H1 (cell line): Measurements from ENCODE around the gene DDA1. TPM values are rescaled to one million over a fixed set of nuclear protein-coding genes. Genes with fewer than 3 reads are reported as not detected.
A peak's percentile ranks its signal among the peaks of the same experiment; 100 is the strongest.

ENCODE experiments used
- CTCF ChIA-PET: fragments of 300-600 bp; sonication (Branson Sonifier 250); formaldehyde crosslinking; loops from one replicate; lab custom pipeline; 2021; ENCODE audit not compliant: partially characterized antibody; lab: Charles Lee
- POLR2A ChIA-PET: fragments of 300-600 bp; sonication (Branson Sonifier 250); formaldehyde crosslinking; loops from one replicate; lab custom pipeline; 2021; ENCODE audit warnings: inconsistent platforms; ENCODE audit not compliant: partially characterized antibody; lab: Charles Lee
- DNase-seq, 2 experiments: peaks; one replicate each; pipeline versions ENCODE4 v3.0.0 to v3.0.0-alpha.2; 2010 to 2022; ENCODE audit warnings: low spot score in 2 of 2, low read depth in 1 of 2, mixed read lengths in 1 of 2
- FAIRE-seq: peaks from 2 replicates; lab custom pipeline; 2011; peaks lifted over from hg19 to GRCh38; lab: Jason Lieb, UNC
- H2AFZ ChIP-seq: 2 replicates; pipeline ENCODE4 v1.8.1; 2012; ENCODE audit warnings: low read length, inconsistent platforms
- H2AK5ac ChIP-seq: 2 replicates; pipeline ENCODE4 v1.6.1; 2013; ENCODE audit warnings: low read depth, low read length
- H2BK120ac ChIP-seq: replicated peaks from 2 replicates; pipeline ENCODE3; 2013; ENCODE audit warnings: low read depth, low read length, inconsistent platforms
- H2BK12ac ChIP-seq: 2 replicates; pipeline ENCODE4 v1.6.1; 2013; ENCODE audit warnings: low read depth, low read length
- H2BK15ac ChIP-seq: 2 replicates; pipeline ENCODE4 v1.6.1; 2013; ENCODE audit warnings: low read length
- H2BK20ac ChIP-seq: 2 replicates; pipeline ENCODE4 v1.6.1; 2013; ENCODE audit warnings: low read length
- H2BK5ac ChIP-seq: 2 replicates; pipeline ENCODE4 v1.6.1; 2013; ENCODE audit warnings: low read depth, low read length
- H3K14ac ChIP-seq: 2 replicates; pipeline ENCODE4 v1.6.1; 2013; ENCODE audit warnings: inconsistent platforms; ENCODE audit not compliant: insufficient read length
- H3K18ac ChIP-seq: 2 replicates; pipeline ENCODE4 v1.6.1; 2013; ENCODE audit warnings: low read length; ENCODE audit errors: extremely low read depth
- H3K23ac ChIP-seq: 2 replicates; pipeline ENCODE4 v1.6.1; 2013; ENCODE audit warnings: inconsistent platforms; ENCODE audit not compliant: insufficient read length
- H3K23me2 ChIP-seq: 2 replicates; pipeline ENCODE4 v1.6.1; 2013; ENCODE audit warnings: low read depth, low read length
- H3K27ac ChIP-seq: 2 replicates; pipeline ENCODE4 v1.6.1; 2011; ENCODE audit warnings: low read depth, low read length, inconsistent platforms
- H3K27me3 ChIP-seq, 4 experiments: replicated peaks in 1 of 4; 1 replicate in 1 of 4; 2 replicates in 3 of 4; pipeline versions ENCODE4 v1.6.1 to v1.8.1; 2011 to 2013; ENCODE audit warnings: low read length in 3 of 4, mild to moderate bottlenecking in 3 of 4, inconsistent platforms in 2 of 4, mixed read lengths in 2 of 4, moderate library complexity in 1 of 4; ENCODE audit not compliant: control insufficient read depth in 3 of 4, insufficient read depth in 3 of 4; ENCODE audit errors: extremely low read depth in 1 of 4
- H3K36me3 ChIP-seq, 4 experiments: 2 replicates each; pipeline versions ENCODE4 v1.6.1 to v1.8.1; 2011 to 2013; ENCODE audit warnings: mild to moderate bottlenecking in 4 of 4, low read length in 3 of 4, moderate library complexity in 2 of 4, control low read depth in 1 of 4, inconsistent platforms in 1 of 4; ENCODE audit not compliant: insufficient read depth in 4 of 4, control insufficient read depth in 2 of 4
- H3K4ac ChIP-seq: replicated peaks from 2 replicates; pipeline ENCODE3; 2013; ENCODE audit warnings: low read length, low read depth, mixed read lengths, inconsistent platforms; ENCODE audit not compliant: insufficient read length
- H3K4me1 ChIP-seq, 4 experiments: replicated peaks in 1 of 4; 1 replicate in 1 of 4; 2 replicates in 3 of 4; pipeline versions ENCODE4 v1.6.1 to v1.8.1; 2011 to 2013; ENCODE audit warnings: low read length in 3 of 4, inconsistent platforms in 2 of 4, mixed read lengths in 1 of 4; ENCODE audit not compliant: insufficient read depth in 4 of 4, control insufficient read depth in 3 of 4
- H3K4me2 ChIP-seq, 2 experiments: 2 replicates each; pipeline versions ENCODE4 v1.6.1 to v1.8.1; 2011 to 2013; ENCODE audit warnings: low read depth in 2 of 2, low read length in 2 of 2, control low read depth in 1 of 2, inconsistent platforms in 1 of 2, mild to moderate bottlenecking in 1 of 2; ENCODE audit not compliant: insufficient read depth in 1 of 2
- H3K4me3 ChIP-seq, 4 experiments: fragments of 200-600, 300-600 bp in 1 of 4; sonication (generic), shearing (Covaris generic), sonication (Bioruptor Twin) in 1 of 4; 2 replicates each; pipeline versions ENCODE4 v1.5.1 to v1.8.1; 2011 to 2016; ENCODE audit warnings: low read length in 4 of 4, low read depth in 3 of 4, control low read depth in 2 of 4, inconsistent platforms in 2 of 4, mild to moderate bottlenecking in 2 of 4, mixed read lengths in 1 of 4, moderate library complexity in 1 of 4; ENCODE audit not compliant: insufficient read depth in 2 of 4; ENCODE audit errors: extremely low read depth in 1 of 4
- H3K56ac ChIP-seq: replicated peaks from 2 replicates; pipeline ENCODE3; 2013; ENCODE audit warnings: low read depth, mild to moderate bottlenecking, mixed read lengths, low read length, inconsistent platforms; ENCODE audit not compliant: insufficient read length
- H3K79me1 ChIP-seq: 2 replicates; pipeline ENCODE4 v1.6.1; 2013; ENCODE audit warnings: low read depth, low read length, control low read depth
- H3K79me2 ChIP-seq, 2 experiments: 2 replicates each; pipeline versions ENCODE4 v1.6.1 to v1.8.1; 2012 to 2013; ENCODE audit warnings: low read length in 2 of 2, mild to moderate bottlenecking in 2 of 2, inconsistent platforms in 1 of 2; ENCODE audit not compliant: insufficient read depth in 2 of 2, control insufficient read depth in 1 of 2
- H3K9ac ChIP-seq, 4 experiments: replicated peaks in 1 of 4; 1 replicate in 1 of 4; 2 replicates in 3 of 4; pipeline versions ENCODE4 v1.6.1 to v1.8.1; 2011 to 2013; ENCODE audit warnings: low read depth in 3 of 4, low read length in 3 of 4, control low read depth in 2 of 4, mild to moderate bottlenecking in 2 of 4, moderate library complexity in 2 of 4, inconsistent platforms in 1 of 4; ENCODE audit errors: extremely low read depth in 1 of 4
- H3K9me3 ChIP-seq, 2 experiments: 2 replicates each; pipeline versions ENCODE4 v1.6.1 to v1.8.1; 2012 to 2013; ENCODE audit warnings: mild to moderate bottlenecking in 2 of 2, moderate library complexity in 2 of 2, control low read depth in 1 of 2, inconsistent platforms in 1 of 2, low read depth in 1 of 2, low read length in 1 of 2, mixed read lengths in 1 of 2; ENCODE audit not compliant: insufficient read depth in 2 of 2
- H4K20me1 ChIP-seq, 2 experiments: replicated peaks in 1 of 2; 2 replicates each; pipeline versions ENCODE3 to v1.8.1; 2011 to 2013; ENCODE audit warnings: inconsistent platforms in 2 of 2, low read length in 2 of 2, mild to moderate bottlenecking in 1 of 2; ENCODE audit not compliant: insufficient read depth in 2 of 2, control insufficient read depth in 1 of 2
- H4K5ac ChIP-seq: 2 replicates; pipeline ENCODE4 v1.6.1; 2013; ENCODE audit warnings: low read length, low read depth, mixed read lengths, inconsistent platforms; ENCODE audit not compliant: insufficient read length
- H4K8ac ChIP-seq: 2 replicates; pipeline ENCODE4 v1.8.0; 2013; ENCODE audit warnings: mild to moderate bottlenecking, moderate library complexity, low read length, inconsistent platforms; ENCODE audit not compliant: insufficient read depth; ENCODE audit errors: extremely low read depth
- H4K91ac ChIP-seq: replicated peaks from 2 replicates; pipeline ENCODE3; 2013; ENCODE audit warnings: low read length, mixed read lengths, inconsistent platforms; ENCODE audit not compliant: insufficient read length
- HDAC2 ChIP-seq, 2 experiments: fragments of 300-600 bp in 1 of 2; sonication (generic) in 1 of 2; IDR thresholded peaks; 2 replicates each; pipeline ENCODE4 v1.6.1; 2011 to 2012; ENCODE audit warnings: low read depth in 2 of 2, low read length in 2 of 2, mild to moderate bottlenecking in 2 of 2, moderate library complexity in 2 of 2, borderline replicate concordance in 1 of 2, inconsistent platforms in 1 of 2
- TAF7 ChIP-seq: optimal IDR thresholded peaks from 2 replicates; pipeline ENCODE3; 2011; ENCODE audit warnings: low read depth, mild to moderate bottlenecking, inconsistent platforms, low read length, moderate library complexity, borderline replicate concordance
- YY1 ChIP-seq: IDR thresholded peaks from 2 replicates; pipeline ENCODE4 v1.6.1; 2011; ENCODE audit warnings: low read depth, mild to moderate bottlenecking, low read length
- WGBS, 2 experiments: shearing (Covaris generic) in 1 of 2; methylation state at CpG; one replicate each; pipeline versions ENCODE4 v1.1.6 to v1.1.7; 2013 to 2015; ENCODE audit warnings: low lambda C conversion rate in 2 of 2, mixed read lengths in 2 of 2, inconsistent platforms in 1 of 2, low coverage in 1 of 2, missing lambda C conversion rate in 1 of 2; ENCODE audit not compliant: insufficient replicate concordance in 2 of 2, insufficient coverage in 1 of 2, insufficient read length in 1 of 2; ENCODE audit errors: extremely low coverage in 1 of 2, missing lambda C conversion rate in 1 of 2; 5-methylcytosine and 5-hydroxymethylcytosine counted together
- polyA plus RNA-seq, 7 experiments: library from polyadenylated mRNA; depleted of rRNA in 3 of 7; stranded (reverse) in 5 of 7; unstranded in 2 of 7; fragments of >200 nt in 5 of 7; fragments of 200-250 nt in 2 of 7; gene quantifications; 1 replicate in 5 of 7; 2 replicates in 1 of 7; 4 replicates in 1 of 7; pipeline versions ENCODE4 v1.2.1 to v1.2.3, GENCODE V29; 2011 to 2013; ENCODE audit warnings: missing spikeins in 2 of 7, mixed read lengths in 2 of 7
- total RNA-seq: library from RNA; stranded (reverse); fragmentation: NEBNext Ultra II Directional; extraction: Animal tissue kit (Norgen Biotek cat#: 25700); gene quantifications from 2 replicates; pipeline ENCODE4 v1.2.1, GENCODE V29; 2021
- TF ChIP-seq, protein P1 (sequence below): IDR thresholded peaks from 2 replicates; pipeline ENCODE4 v1.6.1; 2012; ENCODE audit warnings: inconsistent platforms
- TF ChIP-seq, protein P2 (sequence below): IDR thresholded peaks from 2 replicates; pipeline ENCODE4 v1.6.1; 2012; ENCODE audit warnings: inconsistent platforms

Gene DDA1
- total and polyA plus RNA-seq, 2 of the 8 experiments (the other 6 are each of a cell fraction or from before 2014, with no cell fraction given) = 29.2 to 34.5 TPM

DNA sequence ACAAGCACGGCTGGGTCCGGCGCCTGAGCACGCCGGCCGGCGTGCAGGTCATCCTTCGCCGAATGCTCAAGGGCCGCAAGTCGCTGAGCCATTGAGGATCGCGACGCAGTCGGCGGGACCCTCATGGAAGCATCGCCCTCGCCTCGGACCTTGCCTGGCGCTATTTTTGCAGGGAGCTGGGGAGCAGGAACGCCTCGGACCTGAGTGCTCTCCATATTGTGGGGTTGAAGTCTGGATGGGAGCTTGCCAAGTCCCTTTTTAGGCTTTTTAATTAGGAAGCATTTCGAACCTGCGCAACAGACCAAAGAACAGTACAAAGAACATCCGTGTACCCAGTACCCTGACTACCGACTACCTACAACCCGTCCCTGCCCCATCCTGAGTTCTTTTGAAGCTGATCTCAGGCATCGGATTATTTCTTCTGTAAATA, 3.1 kb upstream of the DDA1 start:
- TF ChIP-seq, protein P1, sequence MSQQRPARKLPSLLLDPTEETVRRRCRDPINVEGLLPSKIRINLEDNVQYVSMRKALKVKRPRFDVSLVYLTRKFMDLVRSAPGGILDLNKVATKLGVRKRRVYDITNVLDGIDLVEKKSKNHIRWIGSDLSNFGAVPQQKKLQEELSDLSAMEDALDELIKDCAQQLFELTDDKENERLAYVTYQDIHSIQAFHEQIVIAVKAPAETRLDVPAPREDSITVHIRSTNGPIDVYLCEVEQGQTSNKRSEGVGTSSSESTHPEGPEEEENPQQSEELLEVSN = peak; percentile 65; the same call in 1 of the 2 replicates
- TF ChIP-seq TAF7 = peak; percentile 23
- 0 out of 2 replicates have a peak, but pooled peaks have one; percentile 19 for TF ChIP-seq YY1
- TF ChIP-seq, protein P2, sequence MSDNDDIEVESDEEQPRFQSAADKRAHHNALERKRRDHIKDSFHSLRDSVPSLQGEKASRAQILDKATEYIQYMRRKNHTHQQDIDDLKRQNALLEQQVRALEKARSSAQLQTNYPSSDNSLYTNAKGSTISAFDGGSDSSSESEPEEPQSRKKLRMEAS = peak; percentile 48; the same call in 1 of the 2 replicates
- TF ChIP-seq HDAC2 (IDR thresholded peaks at IDR 0.05; ENCODE audit: borderline replicate concordance in 1 of 2, low read depth in 2 of 2, low read length in 2 of 2) = no peak
- peaks cover 12% of the 10 kb centered on the region for H3K23me2 ChIP-seq
- peak overlapping the region; percentile 75 to 95 (median 80) for H3K4me3 ChIP-seq
- H2BK15ac ChIP-seq = no peak overlapping the region
- H2BK5ac ChIP-seq = peak overlapping the region; percentile 96
- no peak overlapping the region for H2BK20ac ChIP-seq
- H3K56ac ChIP-seq = peak overlapping the region; percentile 88
- 0 out of 2 replicates have a peak overlapping the region, but pooled peaks have one; percentile 30 for H2AFZ ChIP-seq
- no peaks in the 10 kb centered on the region for H3K27me3 ChIP-seq
- peaks cover 1 to 10% of the 10 kb centered on the region in 2 experiments for H4K20me1 ChIP-seq
- peak overlapping the region; percentile 40 to 84 (median 82) for H3K9ac ChIP-seq
- H3K79me2 ChIP-seq = peaks cover 8 to 19% of the 10 kb centered on the region in 2 experiments; a peak in 3 of 4 replicates
- peak overlapping the region; percentile 82 to 90 for H3K4me2 ChIP-seq
- FAIRE-seq (no peak), DNase-seq (no peak)
- H2BK12ac ChIP-seq = 0 out of 2 replicates have a peak overlapping the region, but pooled peaks have one; percentile 68
- H3K23ac ChIP-seq = no peak overlapping the region
- H3K9me3 ChIP-seq = no peaks in the 10 kb centered on the region
- peak overlapping the region; percentile 97 for H4K91ac ChIP-seq
- H3K4me1 ChIP-seq = peaks cover 14 to 29% (median 19%) of the 10 kb centered on the region in 4 experiments
- ChIA-PET POLR2A (interaction anchor here (0.6 to 18.5 kb wide), 8 partner anchors 9 to 109 kb away, joined by 3 to 329 read pairs (median 3); partner anchors contain the start of genes ANO8 and USE1), CTCF (interaction anchor here (0.7 to 2.5 kb wide), 12 partner anchors 10 to 85 kb away, joined by 3 to 12 read pairs (median 6); no protein-coding TSS in a partner anchor)
- H2BK120ac ChIP-seq = peak overlapping the region; percentile 21
- H4K8ac ChIP-seq = no peak overlapping the region; the same call in 1 of the 2 replicates
- H2AK5ac ChIP-seq = no peak overlapping the region
- WGBS, 2 experiments = 5% methylated on average over 28 of the region's 28 CpGs; no CpG with 5 or more reads in 1 of the 2 experiments
- H3K27ac ChIP-seq = peak overlapping the region; percentile 81
- H3K14ac ChIP-seq = no peak overlapping the region
- peak overlapping the region; percentile 95 for H3K18ac ChIP-seq
- peaks cover 0 to 1% (median 0%) of the 10 kb centered on the region in 4 experiments; a peak in 2 of 8 replicates for H3K36me3 ChIP-seq
- H4K5ac ChIP-seq = peak overlapping the region; percentile 89
- peaks cover 10% of the 10 kb centered on the region for H3K79me1 ChIP-seq
- peak overlapping the region; percentile 75 for H3K4ac ChIP-seq
